ENCODE measurements around the gene CC2D2B.
A peak's percentile ranks its signal among the peaks of the same experiment; 100 is the strongest.
"Not testable (repeated sequence)": the region's sequence is repeated elsewhere in the genome, so short reads cannot be mapped to it uniquely, and the experiment has no call there.

CC2D2B gene

DNA sequence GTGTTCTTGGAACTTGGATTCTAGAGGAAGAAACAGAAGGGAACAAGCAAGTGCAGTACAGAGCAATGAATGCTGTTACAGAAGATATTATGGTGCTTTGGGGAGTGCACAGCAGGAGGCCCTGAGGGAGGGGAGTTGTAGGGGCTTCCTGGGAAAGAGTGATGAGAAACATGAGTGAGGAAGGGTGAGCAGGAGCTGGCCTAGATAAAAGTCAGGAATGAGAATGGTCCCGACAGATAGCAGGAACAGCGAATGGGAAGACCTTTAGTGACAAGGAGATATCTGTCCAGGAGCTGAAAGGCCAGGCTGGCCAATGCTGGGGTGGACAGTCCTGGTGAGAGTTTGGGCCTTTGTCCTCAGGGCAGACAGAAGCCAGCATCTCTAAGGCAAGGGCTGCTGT is 115.0 kb downstream of the CC2D2B start:
- no peak for DNase-seq

GRCh38 chr10:96023168-96023567 is 115.4 kb downstream of the CC2D2B start:
- DNase-seq: no peak

DNA sequence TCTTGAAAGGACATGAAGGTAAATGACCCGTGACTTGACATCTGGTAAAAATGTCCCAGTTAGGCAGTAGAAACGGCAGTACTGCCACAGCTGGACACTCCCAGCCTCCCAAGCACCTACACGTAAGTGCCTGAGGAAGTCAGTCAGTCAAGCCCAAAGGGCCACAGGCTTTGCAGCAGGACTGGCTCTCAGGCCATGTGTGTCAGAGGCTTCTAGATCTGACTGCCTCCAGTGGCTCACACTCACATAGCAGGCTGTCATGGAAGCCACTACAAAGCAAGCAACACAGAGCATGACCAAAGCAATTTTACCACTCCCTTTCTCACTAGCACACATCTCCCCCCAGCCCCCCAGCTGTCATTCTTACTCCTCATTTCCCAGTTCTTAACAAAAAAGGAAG is 117.8 kb downstream of the CC2D2B start:
- no peak for DNase-seq

- no peak for DNase-seq
These were observed 126.8 kb downstream of the CC2D2B start for GRCh38 chr10:96034625-96035024.

DNA sequence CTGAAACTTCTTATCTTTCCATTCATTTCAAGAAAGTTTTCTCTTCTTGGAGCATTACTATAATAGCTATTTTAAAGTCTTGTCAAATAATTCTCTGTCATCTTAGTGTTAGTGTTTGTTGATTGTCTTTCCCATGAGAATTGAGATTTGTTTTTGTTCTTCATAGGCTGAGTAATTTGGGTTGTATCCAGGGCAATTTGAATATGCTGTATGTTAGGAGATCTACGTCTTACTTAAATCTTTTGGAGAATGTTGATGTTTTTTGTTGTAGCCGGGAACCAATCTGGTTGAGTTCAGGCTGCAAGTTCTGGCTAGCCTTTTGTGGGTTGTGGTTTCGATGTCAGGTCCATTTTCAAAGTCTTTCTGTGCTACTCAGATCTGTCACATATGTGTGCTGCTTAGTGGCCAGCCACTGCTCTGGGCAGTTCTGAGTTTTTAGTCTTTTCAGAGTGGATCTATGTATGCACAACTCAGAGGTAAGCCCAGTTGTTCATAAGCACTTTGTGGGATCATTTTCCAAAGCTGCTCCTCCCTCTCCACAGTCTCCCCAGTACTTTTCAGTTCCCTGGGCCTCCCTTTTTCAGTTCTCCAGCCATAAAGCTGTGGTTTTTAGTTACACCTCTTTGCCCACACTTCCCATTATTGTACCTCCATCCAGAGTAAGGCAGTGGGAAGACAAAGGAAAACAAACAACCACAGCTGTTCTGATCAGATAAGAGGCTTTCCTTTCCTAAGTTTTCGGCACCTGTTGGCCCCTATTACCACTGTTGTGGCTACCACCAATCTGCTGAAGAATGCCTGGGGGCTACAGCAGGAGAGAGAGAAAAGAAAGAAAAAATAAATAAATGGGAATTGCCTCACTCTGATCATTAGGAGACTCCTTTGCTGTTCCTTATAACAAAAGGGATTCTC is 131.0 kb downstream of the CC2D2B start:
- no peak for DNase-seq

- DNase-seq: no peak
These were observed 133.4 kb downstream of the CC2D2B start for GRCh38 chr10:96041146-96041545.

GRCh38 chr10:96043033-96043892 is 135.5 kb downstream of the CC2D2B start, which contains the start of gene CCNJ:
Gene CCNJ (plus strand): TSS chr10:96043583. CDS start chr10:96044394, 811 bp downstream.
- DNase-seq: peak; percentile 61

DNA sequence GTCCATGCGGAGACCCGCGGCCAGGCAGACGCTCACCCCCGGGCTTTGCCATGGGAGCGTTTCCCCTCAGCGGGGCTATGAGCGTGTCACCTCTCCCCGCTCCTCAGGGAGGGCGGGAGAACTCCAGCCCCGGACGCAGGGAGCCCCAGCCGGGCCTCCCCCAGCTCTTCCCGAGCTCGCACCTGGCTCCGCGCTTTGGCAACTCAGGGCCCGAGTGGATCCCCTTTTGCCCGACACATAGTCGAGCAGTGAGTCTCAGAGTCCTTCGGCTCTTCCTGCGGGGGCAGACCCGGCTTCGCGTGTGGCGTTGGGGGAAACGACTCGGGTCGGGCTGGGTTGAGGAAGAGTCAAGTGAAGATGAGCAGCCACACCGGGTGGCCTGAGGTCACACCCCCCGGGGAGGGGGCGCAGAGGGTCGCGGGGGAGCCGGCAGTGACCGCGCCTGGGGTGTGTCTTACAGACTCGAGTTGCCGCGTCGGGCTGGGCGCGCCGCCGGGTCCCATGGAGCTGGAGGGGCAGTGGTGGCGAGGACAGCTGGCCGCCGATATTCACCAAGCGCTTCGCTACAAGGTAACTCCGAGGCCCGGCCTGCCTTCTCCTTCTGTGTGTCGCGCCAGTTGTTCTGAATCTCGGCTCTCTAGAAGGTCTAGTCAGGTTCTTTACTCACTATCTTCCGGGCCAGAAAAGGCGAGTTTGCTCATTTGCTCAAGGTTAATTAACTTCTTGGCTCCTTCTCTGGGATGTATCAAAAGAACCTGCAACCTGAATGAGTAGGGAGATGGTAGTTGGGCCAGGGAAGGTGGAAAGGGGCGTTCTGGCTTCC is 136.3 kb downstream of the CC2D2B start:
- peak; percentile 23 for DNase-seq

DNA sequence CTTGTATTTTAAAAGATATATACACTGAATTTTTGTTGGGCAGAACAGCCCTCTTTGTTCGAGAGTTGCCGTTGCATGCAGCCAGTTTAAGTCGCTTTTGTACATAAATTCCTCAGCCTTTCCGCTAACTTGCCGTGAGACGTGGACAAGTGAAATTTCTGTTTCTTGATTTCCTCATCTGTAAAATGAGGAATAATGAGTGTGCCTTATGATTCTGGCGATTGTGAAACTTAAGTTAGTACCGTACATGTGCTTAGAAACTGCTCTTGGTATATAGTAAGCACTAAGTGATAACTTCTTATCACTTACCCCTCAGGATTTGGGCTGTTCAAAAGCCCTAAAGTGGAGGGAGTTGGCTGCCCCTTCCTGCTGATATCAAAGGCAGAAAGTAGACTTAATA is 137.0 kb downstream of the CC2D2B start:
- peak; percentile 57 for DNase-seq

GRCh38 chr10:96046546-96046945 is 138.8 kb downstream of the CC2D2B start:
- no peak for DNase-seq

- DNase-seq: no peak
These were observed 139.4 kb downstream of the CC2D2B start for GRCh38 chr10:96047004-96047649.

DNA sequence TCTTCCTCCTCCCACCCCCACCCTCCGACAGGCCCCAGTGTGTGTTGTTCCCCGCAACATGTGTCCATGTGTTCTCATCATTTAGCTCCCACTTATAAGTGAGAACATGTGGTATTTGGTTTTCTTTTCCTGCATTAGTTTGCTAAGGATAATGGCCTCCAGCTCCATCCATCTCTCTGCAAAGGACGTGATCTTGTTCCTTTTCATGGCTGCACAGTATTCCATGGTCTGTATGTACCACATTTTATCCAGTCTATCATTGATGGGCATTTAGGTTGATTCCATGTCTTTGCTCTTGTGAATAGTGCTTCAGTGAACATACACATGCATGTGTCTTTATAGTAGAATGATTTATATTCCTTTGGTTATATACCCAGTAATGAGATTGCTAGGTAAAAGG is 140.2 kb downstream of the CC2D2B start:
- DNase-seq: not testable (repeated sequence)

DNA sequence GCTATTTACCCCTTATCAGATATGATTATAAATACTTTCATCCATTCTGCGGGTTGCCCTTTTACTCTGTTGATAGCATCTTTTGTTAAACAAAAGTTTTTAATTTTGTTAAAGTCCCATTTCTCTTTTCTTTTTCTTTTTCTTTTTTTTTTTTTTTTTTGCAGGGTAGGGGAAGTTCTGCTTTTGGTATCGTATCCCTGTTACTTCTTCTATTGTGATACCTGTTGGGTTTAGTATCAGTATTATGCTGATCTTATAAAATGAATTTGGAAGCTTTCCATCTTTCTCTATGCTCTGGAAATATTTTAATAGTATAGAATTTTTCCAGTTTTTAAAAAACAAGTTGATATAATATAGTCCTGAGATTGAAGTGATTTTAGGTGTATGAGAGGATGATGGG is 141.6 kb downstream of the CC2D2B start:
- no peak for DNase-seq

GRCh38 chr10:96053985-96054384 is 146.2 kb downstream of the CC2D2B start:
- DNase-seq: no peak

DNA sequence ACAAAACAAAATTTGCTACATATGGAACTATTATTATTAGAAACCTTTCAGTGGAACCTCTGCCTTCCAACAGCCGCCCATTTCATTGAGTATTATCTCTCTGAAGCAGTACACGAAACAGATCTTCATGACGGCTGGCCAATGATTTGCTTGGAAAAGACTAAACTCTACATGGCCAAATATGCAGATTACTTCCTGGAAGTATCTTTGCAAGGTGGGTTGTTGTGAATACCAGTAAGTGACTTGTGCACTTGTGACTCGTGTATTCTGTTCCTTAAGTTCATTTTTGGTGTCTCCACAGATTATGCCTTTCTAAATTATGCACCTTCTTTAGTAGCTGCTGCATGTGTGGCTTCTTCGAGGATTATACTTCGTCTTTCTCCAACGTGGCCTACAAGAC is 149.0 kb downstream of the CC2D2B start:
- DNase-seq: no peak

DNA sequence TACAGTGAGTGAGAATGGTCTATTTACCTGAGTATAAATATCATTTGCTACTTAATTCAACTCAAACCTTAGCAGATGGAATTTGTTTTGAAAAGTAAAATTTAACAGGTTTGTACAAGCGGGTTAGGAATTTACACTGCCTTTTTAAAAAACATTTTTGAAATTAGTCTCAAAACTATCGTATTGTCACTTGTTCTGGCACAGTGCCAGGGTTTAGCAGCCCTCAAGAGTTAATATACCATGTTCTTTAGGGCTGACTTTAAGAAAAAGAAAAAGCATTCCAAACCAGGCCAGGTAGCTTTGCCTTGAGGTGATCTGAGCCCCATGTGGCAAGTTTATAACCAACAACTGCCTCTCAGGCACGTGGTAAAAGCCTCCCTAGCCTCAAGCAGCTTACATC is 153.5 kb downstream of the CC2D2B start:
- no peak for DNase-seq

DNA sequence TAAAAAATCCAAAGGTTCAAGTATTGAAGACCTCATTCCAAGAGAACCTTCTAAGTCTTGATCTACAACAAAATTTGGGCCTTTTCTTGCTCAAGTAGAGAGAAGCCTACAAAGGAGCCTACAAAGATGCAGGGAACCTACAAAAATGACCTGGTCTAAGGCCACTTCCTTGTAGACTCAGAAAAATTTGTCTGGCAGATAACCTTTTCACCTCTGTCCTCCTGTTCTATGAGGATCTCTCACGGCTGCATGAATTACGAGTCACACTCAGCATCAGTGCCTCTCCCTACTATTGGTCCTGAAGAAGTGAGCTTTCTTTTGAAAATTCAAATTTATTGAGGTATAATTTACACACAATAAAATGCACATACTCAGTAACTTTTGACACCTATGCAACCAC is 164.9 kb downstream of the CC2D2B start:
- no peak for DNase-seq

- DNase-seq: peak; percentile 5
These were observed 165.9 kb downstream of the CC2D2B start for GRCh38 chr10:96073722-96074121.

DNA sequence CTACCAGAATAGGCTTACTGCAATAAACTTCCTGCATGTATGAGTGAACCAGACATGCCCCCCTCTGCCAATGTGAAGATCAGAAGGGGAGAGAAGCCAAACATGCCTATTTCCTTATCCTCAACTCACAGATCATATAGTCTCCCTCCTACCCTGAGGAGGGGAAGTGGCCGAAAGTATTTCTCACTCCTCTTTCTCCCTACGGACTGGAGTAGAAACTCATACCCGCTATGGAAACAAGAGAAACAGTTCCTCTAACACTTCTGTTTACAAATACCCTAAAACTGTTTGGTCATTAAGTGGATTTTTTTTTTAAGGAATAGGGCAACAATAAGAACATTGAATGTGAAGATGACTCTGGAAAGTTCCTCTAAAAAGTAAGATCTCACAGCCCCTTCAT is 167.0 kb downstream of the CC2D2B start:
- no peak for DNase-seq

DNA sequence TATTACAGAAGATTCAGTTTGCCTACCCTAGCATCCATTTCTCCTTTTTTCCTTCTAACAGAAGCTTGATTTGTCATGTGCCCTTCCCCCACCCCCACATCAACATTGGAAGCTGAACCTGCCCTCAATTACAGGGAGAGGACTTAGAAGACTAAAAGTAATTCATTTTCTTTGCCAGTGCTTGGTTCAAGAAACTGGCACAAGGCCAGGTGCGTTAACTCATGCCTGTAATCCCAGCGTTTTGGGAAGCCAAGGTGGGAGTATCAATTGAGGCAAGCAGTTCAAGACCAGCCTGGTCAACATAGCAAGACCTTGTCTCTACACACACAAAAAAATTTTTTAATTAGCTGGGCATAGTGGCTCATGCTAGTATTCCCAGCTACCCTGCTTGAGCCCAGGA is 168.2 kb downstream of the CC2D2B start:
- DNase-seq: no peak

- no peak for DNase-seq
These were observed 169.4 kb downstream of the CC2D2B start for GRCh38 chr10:96077156-96077555.

- DNase-seq: no peak
These were observed 174.4 kb downstream of the CC2D2B start for GRCh38 chr10:96082153-96082552.
